COLO668 (cell line): Measurements from ENCODE around the gene HYLS1.

Source experiments
- DNase-seq: peaks from one replicate; lab custom pipeline; 2025; ENCODE audit not compliant: unreplicated experiment; lab: John Stamatoyannopoulos, UW

The HYLS1 gene

GRCh38 chr11:125948278-125949051 is 61.0 kb downstream of the HYLS1 start:
- no peak for DNase-seq

- no peak for DNase-seq
Measured at GRCh38 chr11:125949271-125950177, 62.1 kb downstream of the HYLS1 start.

GRCh38 chr11:125950178-125950490 is 62.7 kb downstream of the HYLS1 start:
- no peak for DNase-seq
